SK-N-SH (cell line): Measurements from ENCODE around the gene CADM2. TPM values are rescaled to one million over a fixed set of nuclear protein-coding genes. Genes with fewer than 3 reads are reported as not detected.

Experiments used
- CTCF ChIA-PET: fragments of 300-600, 350-600 bp; formaldehyde crosslinking; extraction: SDS; loops from one replicate; lab custom pipeline; 2021; lab: Yijun Ruan, JAX
- POLR2A ChIA-PET: fragments of 350-600 bp; sonication (Branson Sonifier 250); formaldehyde crosslinking; extraction: SDS; loops from one replicate; lab custom pipeline; 2020; ENCODE audit warnings: antibody characterized with exemption, inconsistent platforms; lab: Yijun Ruan, JAX
- DNase-seq: peaks from one replicate; pipeline ENCODE4 v3.0.0; 2012
- H2AFZ ChIP-seq: fragments of 200-600 bp; sonication (generic); 2 replicates; pipeline ENCODE4 v1.8.1; 2016; ENCODE audit warnings: antibody characterized with exemption, mild to moderate bottlenecking, low read depth
- H3F3A ChIP-seq: fragments of 200-600 bp; sonication (generic); replicated peaks from 2 replicates; pipeline ENCODE3; 2016; ENCODE audit warnings: antibody characterized with exemption, mild to moderate bottlenecking; ENCODE audit not compliant: insufficient read depth
- H3K27ac ChIP-seq, 2 experiments: fragments of 200-500 bp in 1 of 2; fragments of 200-600 bp in 1 of 2; sonication (Bioruptor generic) in 1 of 2; sonication (generic), shearing (Covaris generic) in 1 of 2; 2 replicates each; pipeline versions ENCODE4 v1.5.1 to v1.6.1; 2014 to 2016; ENCODE audit warnings: low read depth in 2 of 2, inconsistent platforms in 1 of 2, low read length in 1 of 2, mild to moderate bottlenecking in 1 of 2, mixed read lengths in 1 of 2
- H3K27me3 ChIP-seq: fragments of 200-600 bp; sonication (generic), shearing (Covaris generic); 2 replicates; pipeline ENCODE4 v1.6.1; 2016; ENCODE audit warnings: mixed run types; ENCODE audit not compliant: insufficient read depth
- H3K36me3 ChIP-seq, 2 experiments: fragments of 200-500 bp in 1 of 2; fragments of 200-600 bp in 1 of 2; sonication (Bioruptor generic) in 1 of 2; sonication (generic) in 1 of 2; replicated peaks in 1 of 2; 2 replicates each; pipeline versions ENCODE3 to v1.5.1; 2014 to 2016; ENCODE audit warnings: low read length in 1 of 2, mild to moderate bottlenecking in 1 of 2; ENCODE audit not compliant: insufficient read depth in 2 of 2, control insufficient read depth in 1 of 2
- H3K4me1 ChIP-seq, 2 experiments: fragments of 200-500 bp in 1 of 2; fragments of 200-600 bp in 1 of 2; sonication (Bioruptor generic) in 1 of 2; sonication (generic), shearing (Covaris generic) in 1 of 2; 2 replicates each; pipeline versions ENCODE4 v1.5.1 to v1.6.1; 2014 to 2016; ENCODE audit warnings: low read depth in 1 of 2, low read length in 1 of 2, mixed run types in 1 of 2; ENCODE audit not compliant: insufficient read depth in 2 of 2, control insufficient read depth in 1 of 2
- H3K4me2 ChIP-seq: fragments of 200-600 bp; sonication (generic), shearing (Covaris generic); 2 replicates; pipeline ENCODE4 v1.6.1; 2017; ENCODE audit warnings: mixed run types
- H3K4me3 ChIP-seq, 2 experiments: fragments of 200-500 bp in 1 of 2; fragments of 200-600 bp in 1 of 2; sonication (Bioruptor generic) in 1 of 2; sonication (generic), shearing (Covaris generic) in 1 of 2; 2 replicates each; pipeline versions ENCODE4 v1.5.1 to v1.8.1; 2014 to 2016; ENCODE audit warnings: low read depth in 2 of 2, inconsistent platforms in 1 of 2, low read length in 1 of 2, mild to moderate bottlenecking in 1 of 2, mixed read lengths in 1 of 2, moderate library complexity in 1 of 2
- H3K79me2 ChIP-seq: fragments of 200-600 bp; sonication (generic); 2 replicates; pipeline ENCODE4 v1.8.1; 2017; ENCODE audit warnings: mild to moderate bottlenecking; ENCODE audit not compliant: insufficient read depth
- H3K9ac ChIP-seq: fragments of 200-600 bp; sonication (generic); 2 replicates; pipeline ENCODE4 v1.6.1; 2017; ENCODE audit warnings: mixed run types
- H3K9me2 ChIP-seq: fragments of 200-600 bp; sonication (generic); 2 replicates; pipeline ENCODE4 v1.6.1; 2017; ENCODE audit warnings: mixed run types
- H3K9me3 ChIP-seq: fragments of 200-600 bp; sonication (generic); 2 replicates; pipeline ENCODE4 v1.6.1; 2017; ENCODE audit warnings: mixed run types, mild to moderate bottlenecking, moderate library complexity
- H4K20me1 ChIP-seq: fragments of 200-600 bp; sonication (generic); 2 replicates; pipeline ENCODE4 v1.6.1; 2017; ENCODE audit warnings: mild to moderate bottlenecking, mixed run types; ENCODE audit not compliant: insufficient read depth
- CTCF ChIP-seq: fragments of 200-600 bp; sonication (generic); IDR thresholded peaks from 2 replicates; pipeline ENCODE4 v1.6.1; 2017; ENCODE audit warnings: antibody characterized with exemption, mild to moderate bottlenecking, moderate library complexity
- EP300 ChIP-seq, 2 experiments: IDR thresholded peaks; 2 replicates each; pipeline versions ENCODE4 v1.4.0 to v1.6.1; 2012; ENCODE audit warnings: borderline replicate concordance in 1 of 2, low read depth in 1 of 2, low read length in 1 of 2
- EZH2phosphoT487 ChIP-seq: fragments of 200-600 bp; sonication (generic); IDR thresholded peaks from 2 replicates; pipeline ENCODE4 v1.6.1; 2017; ENCODE audit warnings: low read depth, mixed run types, mild to moderate bottlenecking, antibody characterized with exemption, moderate library complexity, borderline replicate concordance
- FOSL2 ChIP-seq: IDR thresholded peaks from 2 replicates; pipeline ENCODE4 v1.4.0; 2012; ENCODE audit warnings: low read depth, mild to moderate bottlenecking, moderate library complexity, borderline replicate concordance
- FOXJ3 ChIP-seq: sonication (generic); formaldehyde crosslinking; IDR thresholded peaks from 2 replicates; pipeline ENCODE4 v1.5.1; 2020; ENCODE audit warnings: mild to moderate bottlenecking, missing genetic modification reagents
- FOXM1 ChIP-seq: IDR thresholded peaks from 2 replicates; pipeline ENCODE4 v1.4.0; 2012; ENCODE audit warnings: low read depth, mild to moderate bottlenecking
- GABPA ChIP-seq: IDR thresholded peaks from 2 replicates; pipeline ENCODE4 v1.4.0; 2012; ENCODE audit warnings: low read depth, mild to moderate bottlenecking
- GATA2 ChIP-seq: sonication (generic); formaldehyde crosslinking; IDR thresholded peaks from 2 replicates; pipeline ENCODE4 v1.5.0; 2020; ENCODE audit warnings: mild to moderate bottlenecking, missing genetic modification reagents
- JUND ChIP-seq: IDR thresholded peaks from 2 replicates; pipeline ENCODE4 v1.4.0; 2012
- MAX ChIP-seq: IDR thresholded peaks from 2 replicates; pipeline ENCODE4 v1.4.0; 2012; ENCODE audit warnings: low read depth
- MEF2A ChIP-seq: IDR thresholded peaks from 2 replicates; pipeline ENCODE4 v1.4.0; 2012; ENCODE audit warnings: low read depth, borderline replicate concordance
- MXI1 ChIP-seq: IDR thresholded peaks from 2 replicates; pipeline ENCODE4 v1.6.1; 2012; ENCODE audit warnings: mild to moderate bottlenecking, low read depth, low read length, improper control_type of control experiment
- NRF1 ChIP-seq: IDR thresholded peaks from 2 replicates; pipeline ENCODE4 v1.6.1; 2012; ENCODE audit warnings: low read depth, mild to moderate bottlenecking, low read length
- POLR2AphosphoS5 ChIP-seq: IDR thresholded peaks from 2 replicates; pipeline ENCODE4 v1.6.1; 2012; ENCODE audit warnings: low read depth, low read length
- RAD21 ChIP-seq: IDR thresholded peaks from 2 replicates; pipeline ENCODE4 v1.6.1; 2012; ENCODE audit warnings: mild to moderate bottlenecking, low read length
- RFX5 ChIP-seq: IDR thresholded peaks from 2 replicates; pipeline ENCODE4 v1.6.1; 2012; ENCODE audit warnings: mild to moderate bottlenecking, improper control_type of control experiment, low read length
- RXRA ChIP-seq: IDR thresholded peaks from 2 replicates; pipeline ENCODE4 v1.4.0; 2012; ENCODE audit warnings: low read depth, mild to moderate bottlenecking, borderline replicate concordance
- SIN3A ChIP-seq: IDR thresholded peaks from 2 replicates; pipeline ENCODE4 v1.6.1; 2012; ENCODE audit warnings: low read depth, mild to moderate bottlenecking, low read length, moderate library complexity, borderline replicate concordance
- SMC3 ChIP-seq: IDR thresholded peaks from 2 replicates; pipeline ENCODE4 v1.6.1; 2012; ENCODE audit warnings: low read depth, low read length, improper control_type of control experiment
- TCF12 ChIP-seq: IDR thresholded peaks from 2 replicates; pipeline ENCODE4 v1.4.0; 2012
- YY1 ChIP-seq: IDR thresholded peaks from 2 replicates; pipeline ENCODE4 v1.4.0; 2012; ENCODE audit warnings: low read depth, mild to moderate bottlenecking
- WGBS: methylation state at CpG from one replicate; pipeline ENCODE4 v1.1.6; 2017; ENCODE audit warnings: low lambda C conversion rate; 5-methylcytosine and 5-hydroxymethylcytosine counted together
- polyA plus RNA-seq, 3 experiments: library from polyadenylated mRNA; depleted of rRNA; stranded (reverse); fragments of >200 nt; gene quantifications; 2 replicates each; pipeline ENCODE4 v1.2.3, GENCODE V29; 2012

CADM2 gene
- polyA plus RNA-seq, 1 of the 3 experiments (the other 2 are of a cell fraction), result 0.46 TPM

- H3K9me3 ChIP-seq, result no peaks in the 10 kb centered on the region
- H3K9ac ChIP-seq, result no peak overlapping the region
- TF ChIP-seq RAD21, result peak; percentile 26; the same call in 1 of the 2 replicates
- TF ChIP-seq RFX5, result no peak
- TF ChIP-seq MXI1, result no peak
- TF ChIP-seq CTCF, result peak; percentile 56
- TF ChIP-seq SMC3, result peak; percentile 34; the same call in 1 of the 2 replicates
- TF ChIP-seq, all 33 proteins: peak for 3
- POLR2A ChIA-PET, result no interaction called here
- H3K27ac ChIP-seq, result no peak overlapping the region
- peak; percentile 3 for DNase-seq
- H3F3A ChIP-seq, result no peaks in the 10 kb centered on the region
- H2AFZ ChIP-seq, result no peak overlapping the region
- 12% methylated on average over 3 of the region's 3 CpGs for WGBS
- no peaks in the 10 kb centered on the region for H3K36me3 ChIP-seq
- no peaks in the 10 kb centered on the region for H3K4me1 ChIP-seq
- no peak overlapping the region for H3K4me3 ChIP-seq
- no peaks in the 10 kb centered on the region for H3K27me3 ChIP-seq
- H4K20me1 ChIP-seq, result no peaks in the 10 kb centered on the region
- no peaks in the 10 kb centered on the region for H3K9me2 ChIP-seq
- no peaks in the 10 kb centered on the region for H3K79me2 ChIP-seq
- H3K4me2 ChIP-seq, result no peak overlapping the region
- CTCF ChIA-PET, result interaction anchor here (0.7 to 1.3 kb wide), 8 partner anchors 12 to 757 kb away, joined by 3 to 4 read pairs (median 3); no protein-coding TSS in a partner anchor
Observed at GRCh38 chr3:85304360-85304964, 345.7 kb downstream of the CADM2 start.

- DNase-seq, result no peak
- no peaks in the 10 kb centered on the region for H4K20me1 ChIP-seq
- WGBS, result 50% methylated on average over 3 of the region's 3 CpGs
- no peak overlapping the region for H2AFZ ChIP-seq
- H3K9me2 ChIP-seq, result no peaks in the 10 kb centered on the region
- CTCF ChIA-PET, result interaction anchor here (0.7 kb wide), 2 partner anchors 9 to 13 kb away, joined by 3 read pairs; no protein-coding TSS in a partner anchor
- TF ChIP-seq MEF2A (no peak), EZH2phosphoT487 (no peak), FOXM1 (no peak), FOSL2 (no peak), SIN3A (no peak), TCF12 (no peak), GATA2 (CRISPR knock-in tag) (no peak), NRF1 (no peak), JUND (no peak), MAX (no peak), YY1 (no peak), RXRA (no peak), POLR2AphosphoS5 (no peak), FOXJ3 (CRISPR knock-in tag) (no peak), EP300 (IDR thresholded peaks at IDR 0.05; ENCODE audit: borderline replicate concordance in 1 of 2, low read depth in 1 of 2, low read length in 1 of 2) (no peak), GABPA (no peak), RFX5 (no peak)
- TF ChIP-seq, all 33 proteins: peak for 0
- Histone ChIP-seq H3K4me1 (no peaks in the 10 kb centered on the region), H3K9me3 (no peaks in the 10 kb centered on the region), H3K9ac (no peak overlapping the region), H3K79me2 (no peaks in the 10 kb centered on the region), H3K27me3 (no peaks in the 10 kb centered on the region), H3K4me3 (no peak overlapping the region), H3K27ac (no peak overlapping the region), H3K36me3 (no peaks in the 10 kb centered on the region), H3K4me2 (no peak overlapping the region), H3F3A (no peaks in the 10 kb centered on the region)
- POLR2A ChIA-PET, result no interaction called here
Observed at GRCh38 chr3:85312331-85312730, 353.5 kb downstream of the CADM2 start.
